Ecto neural progenitor cell (in vitro differentiated cells): ENCODE results near the gene ZBTB45.
"Not testable (repeated sequence)": the region's sequence is repeated elsewhere in the genome, so short reads cannot be mapped to it uniquely, and the experiment has no call there.

Source experiments
- DNase-seq: peaks from one replicate; pipeline ENCODE4 v3.0.0-alpha.2; 2018; ENCODE audit warnings: low spot score

ZBTB45 gene

DNA sequence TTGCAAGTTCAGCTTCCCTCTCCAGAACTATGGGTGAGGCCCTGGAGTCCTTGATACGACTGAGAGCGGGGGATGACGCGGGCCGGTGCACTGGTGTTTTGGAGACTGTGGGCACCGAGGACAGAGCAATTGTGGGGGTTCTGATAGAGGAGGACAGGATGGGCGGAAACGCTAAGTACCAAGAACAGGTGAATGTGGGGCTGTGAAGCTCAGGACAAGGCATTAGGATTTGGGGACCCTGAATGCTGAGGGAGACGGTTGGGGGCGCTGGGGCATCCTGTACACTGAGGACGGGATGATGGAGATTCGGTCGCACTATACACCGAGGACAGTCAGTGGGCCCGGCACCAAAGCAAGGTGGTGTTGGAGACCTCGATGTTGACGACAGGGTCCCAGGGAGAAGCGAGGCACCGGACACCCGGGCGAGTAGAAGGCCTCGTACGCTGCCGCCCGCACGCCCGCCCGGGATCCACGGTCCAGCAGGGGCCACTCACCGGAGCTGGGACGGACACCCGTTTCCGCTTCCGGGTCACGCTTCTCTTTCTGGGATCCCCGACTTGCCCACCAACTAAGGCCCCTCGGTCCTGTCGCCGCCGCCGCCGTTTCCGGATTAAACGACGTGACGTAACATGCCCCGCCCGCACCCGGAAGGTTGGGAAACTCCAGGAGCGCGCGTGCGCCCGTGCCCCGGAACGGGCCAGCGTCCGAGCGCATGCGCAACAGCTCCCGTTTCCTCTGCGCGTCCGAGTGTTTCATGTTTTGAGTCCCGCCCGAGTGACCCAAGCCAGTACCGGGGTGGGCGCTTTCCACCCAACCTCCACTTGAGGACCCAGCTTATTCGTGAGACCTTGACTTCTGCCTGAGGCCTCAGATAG is 35.1 kb upstream of the ZBTB45 start, which contains the start of gene CHMP2A:
TSS of gene CHMP2A (minus strand) at position 612 of the 875 bp plus-strand sequence. CDS start 893 bp downstream, outside the sequence.
- peak; percentile 99 for DNase-seq

DNA sequence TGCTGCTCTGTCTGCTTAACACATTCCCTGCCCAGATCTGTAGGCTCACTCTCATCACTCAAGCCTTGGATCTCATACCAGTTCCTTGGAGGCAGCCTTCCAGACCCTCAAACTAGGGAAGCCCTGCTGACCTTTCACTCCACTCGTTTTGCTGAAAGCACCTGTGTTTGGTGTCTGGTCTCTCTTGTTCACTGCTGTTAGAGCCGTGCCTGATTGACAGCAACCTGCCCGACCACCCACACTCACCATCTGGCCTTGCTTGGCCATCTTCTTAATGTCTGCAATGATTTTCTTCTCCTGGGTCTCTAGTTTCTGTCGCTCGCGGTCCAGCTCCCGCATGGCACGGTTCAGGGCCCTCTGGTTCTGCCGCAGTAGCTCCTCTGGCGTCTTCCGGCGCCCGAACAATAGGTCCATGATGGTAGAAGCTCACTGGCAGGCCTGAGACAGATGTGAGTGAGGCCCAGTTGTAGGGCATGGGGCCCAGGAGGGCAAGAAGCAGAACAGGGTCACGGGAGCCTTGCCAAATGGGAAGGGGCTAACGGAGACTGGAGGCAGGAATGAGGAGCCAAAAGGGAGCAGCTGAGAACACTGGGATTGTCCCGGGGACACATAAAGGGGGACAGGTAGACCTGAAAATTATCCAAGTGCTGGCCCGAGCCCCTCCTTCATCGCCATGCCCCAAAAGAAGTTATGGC is 34.3 kb upstream of the ZBTB45 start:
- no peak for DNase-seq

GRCh38 chr19:58552655-58553054 is 33.0 kb upstream of the ZBTB45 start:
- DNase-seq: no peak

- DNase-seq: no peak
These were observed 32.2 kb upstream of the ZBTB45 start for GRCh38 chr19:58551577-58552471.

GRCh38 chr19:58551123-58551497 is 31.5 kb upstream of the ZBTB45 start:
- no peak for DNase-seq

GRCh38 chr19:58550362-58551122 is 30.9 kb upstream of the ZBTB45 start:
- DNase-seq: no peak

GRCh38 chr19:58549664-58550361 is 30.2 kb upstream of the ZBTB45 start:
- DNase-seq: no peak

- no peak for DNase-seq
These were observed 29.5 kb upstream of the ZBTB45 start for GRCh38 chr19:58548859-58549663.

GRCh38 chr19:58547323-58548312 is 28.0 kb upstream of the ZBTB45 start:
- DNase-seq: no peak

DNA sequence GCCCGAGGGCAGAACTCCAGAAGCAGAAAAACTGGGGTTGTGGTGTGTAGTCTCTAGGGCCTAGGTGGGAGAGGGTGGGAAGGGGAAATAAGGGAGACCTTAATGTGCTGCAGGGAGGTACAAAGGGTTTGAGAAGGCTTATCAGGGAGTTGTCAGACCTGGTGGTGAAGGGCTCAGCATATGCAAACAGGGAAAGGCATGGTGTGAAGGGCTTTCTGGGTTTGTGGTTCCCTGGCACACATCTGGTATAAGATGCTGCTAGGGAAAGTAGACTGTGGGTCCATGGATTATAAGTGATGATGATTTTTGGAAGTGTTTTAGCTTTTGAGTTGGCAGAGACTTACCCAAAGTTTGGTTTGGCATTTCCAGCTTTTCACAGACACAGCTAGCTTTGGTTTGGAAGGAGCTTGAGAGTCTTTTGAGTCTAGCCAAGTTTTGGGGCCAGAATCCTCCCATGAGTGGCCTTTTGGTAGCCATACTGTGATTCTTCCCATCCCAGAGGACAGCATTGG is 26.5 kb upstream of the ZBTB45 start:
- DNase-seq: no peak

DNA sequence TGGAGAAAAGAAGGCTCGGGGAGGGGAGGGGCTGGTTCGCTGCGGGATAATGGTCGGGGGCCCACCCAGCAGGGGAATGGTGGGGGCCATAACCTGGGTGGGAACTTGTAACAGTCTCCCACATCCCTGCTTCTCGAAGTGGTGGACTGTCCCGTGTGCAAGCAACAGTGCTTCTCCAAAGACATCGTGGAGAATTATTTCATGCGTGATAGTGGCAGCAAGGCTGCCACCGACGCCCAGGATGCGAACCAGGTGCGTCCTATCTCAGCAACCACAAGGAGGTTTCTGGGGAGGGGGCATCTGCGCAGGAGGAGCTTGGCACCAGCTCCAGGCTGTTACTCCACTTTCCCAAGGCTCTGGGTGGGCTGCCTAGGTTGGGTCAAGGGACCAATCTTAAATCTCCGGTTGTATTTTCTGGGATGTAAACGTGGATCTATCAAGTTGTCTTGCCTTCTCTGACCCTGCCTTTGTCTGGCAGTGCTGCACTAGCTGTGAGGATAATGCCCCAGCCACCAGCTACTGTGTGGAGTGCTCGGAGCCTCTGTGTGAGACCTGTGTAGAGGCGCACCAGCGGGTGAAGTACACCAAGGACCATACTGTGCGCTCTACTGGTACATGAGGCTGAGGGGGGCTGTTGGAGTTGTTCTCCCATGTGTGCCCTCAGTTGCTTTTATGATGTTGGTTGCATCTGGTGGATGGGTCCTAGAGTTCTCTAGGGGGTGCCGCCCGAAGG is 25.8 kb upstream of the ZBTB45 start:
- DNase-seq: no peak

DNA sequence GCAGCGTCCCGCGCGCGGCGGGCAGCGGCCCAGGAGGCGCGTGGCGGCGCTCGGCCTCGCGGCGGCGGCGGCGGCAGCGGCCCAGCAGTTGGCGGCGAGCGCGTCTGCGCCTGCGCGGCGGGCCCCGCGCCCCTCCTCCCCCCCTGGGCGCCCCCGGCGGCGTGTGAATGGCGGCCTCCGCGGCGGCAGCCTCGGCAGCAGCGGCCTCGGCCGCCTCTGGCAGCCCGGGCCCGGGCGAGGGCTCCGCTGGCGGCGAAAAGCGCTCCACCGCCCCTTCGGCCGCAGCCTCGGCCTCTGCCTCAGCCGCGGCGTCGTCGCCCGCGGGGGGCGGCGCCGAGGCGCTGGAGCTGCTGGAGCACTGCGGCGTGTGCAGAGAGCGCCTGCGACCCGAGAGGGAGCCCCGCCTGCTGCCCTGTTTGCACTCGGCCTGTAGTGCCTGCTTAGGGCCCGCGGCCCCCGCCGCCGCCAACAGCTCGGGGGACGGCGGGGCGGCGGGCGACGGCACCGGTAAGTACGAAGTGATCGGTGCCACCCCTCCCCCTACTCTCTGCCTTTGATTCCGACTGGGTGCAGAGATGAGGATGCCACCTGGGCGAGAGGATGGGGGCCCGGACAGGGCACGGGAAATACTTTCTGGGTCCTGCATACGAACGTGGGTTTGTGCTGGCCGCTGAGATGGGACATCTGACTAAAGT is 25.1 kb upstream of the ZBTB45 start:
- DNase-seq: no peak

DNA sequence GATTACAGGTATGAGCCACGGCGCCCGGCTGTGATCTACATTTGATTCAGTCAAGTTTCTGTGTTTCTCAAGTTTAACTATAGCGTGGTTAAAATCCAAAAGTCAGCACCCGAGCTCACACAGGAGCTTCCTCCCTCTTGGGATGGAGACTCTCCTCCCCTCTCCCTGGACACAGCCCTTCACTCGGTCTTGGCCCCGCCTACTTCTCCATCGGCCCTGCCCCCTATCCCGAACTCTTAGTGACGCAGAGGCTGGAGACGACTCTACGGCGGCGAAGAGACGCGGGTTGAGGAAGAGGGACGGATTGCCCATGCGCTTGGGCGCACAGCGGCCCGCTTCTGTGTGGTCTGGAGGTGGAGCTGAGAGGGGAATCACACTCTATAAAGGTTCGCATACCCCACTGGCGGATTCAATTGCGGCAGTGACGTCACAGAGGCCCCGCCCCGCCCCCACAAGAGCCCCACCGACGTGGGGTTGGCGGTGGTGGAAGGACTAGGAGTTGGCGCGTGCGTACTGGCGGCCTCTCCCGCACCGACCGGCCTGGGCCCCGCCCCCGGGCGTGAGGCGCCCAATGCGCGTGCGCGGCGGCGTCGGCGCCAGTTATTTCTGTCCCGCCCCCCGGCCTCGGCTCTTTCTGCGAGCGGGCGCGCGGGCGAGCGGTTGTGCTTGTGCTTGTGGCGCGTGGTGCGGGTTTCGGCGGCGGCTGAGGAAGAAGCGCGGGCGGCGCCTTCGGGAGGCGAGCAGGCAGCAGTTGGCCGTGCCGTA is 24.4 kb upstream of the ZBTB45 start, which contains the start of gene TRIM28:
TSS of gene TRIM28 (plus strand) at position 239 of the 765 bp plus-strand sequence. CDS start 694 bp downstream, outside the sequence.
- peak; percentile 100 for DNase-seq

GRCh38 chr19:58542641-58543372 is 23.2 kb upstream of the ZBTB45 start:
- not testable (repeated sequence) for DNase-seq

GRCh38 chr19:58539169-58539559 is 19.6 kb upstream of the ZBTB45 start:
- DNase-seq: not testable (repeated sequence)
